ENCODE results near the gene GSE1. TPM values are rescaled to one million over a fixed set of nuclear protein-coding genes. Genes with fewer than 3 reads are reported as not detected.

The GSE1 gene
- total and polyA plus RNA-seq, 8 donors: 84.8 to 148 (median 112) TPM

DNA sequence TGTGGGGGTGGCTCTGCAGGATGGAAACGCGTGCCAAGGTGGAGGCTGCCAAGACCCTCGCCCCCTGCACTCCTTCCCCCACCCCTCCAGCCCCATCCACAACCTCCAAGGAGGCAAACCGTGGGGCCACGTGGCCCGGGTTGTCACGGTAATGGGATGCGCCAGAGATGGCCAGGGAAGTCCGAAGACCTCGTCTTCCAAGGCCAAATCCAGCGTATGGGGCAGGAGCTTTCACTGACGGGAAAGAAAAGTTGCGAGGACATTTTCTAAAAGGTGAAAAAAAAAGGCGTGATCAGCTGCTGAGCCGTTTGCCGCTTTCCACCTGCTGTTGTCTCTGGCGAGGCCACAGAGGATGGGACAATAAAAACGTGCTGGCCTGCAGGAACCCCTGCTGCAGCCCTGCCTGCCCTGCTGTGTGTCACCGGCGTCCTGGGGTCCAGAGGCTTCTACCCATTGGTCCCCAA is 28.3 kb upstream of the GSE1 start:
- Histone ChIP-seq H3K9me3 (no peaks in the 10 kb centered on the region), H3K4me1 (peaks cover 10 to 58% of the 10 kb centered on the region in 2 donors), H3K27ac (no peak overlapping the region), H3K36me3 (no peaks in the 10 kb centered on the region), H3K27me3 (no peaks in the 10 kb centered on the region), H3K4me3 (no peak overlapping the region)
- no peak for DNase-seq
- no peak for ATAC-seq
- TF ChIP-seq, protein P1, sequence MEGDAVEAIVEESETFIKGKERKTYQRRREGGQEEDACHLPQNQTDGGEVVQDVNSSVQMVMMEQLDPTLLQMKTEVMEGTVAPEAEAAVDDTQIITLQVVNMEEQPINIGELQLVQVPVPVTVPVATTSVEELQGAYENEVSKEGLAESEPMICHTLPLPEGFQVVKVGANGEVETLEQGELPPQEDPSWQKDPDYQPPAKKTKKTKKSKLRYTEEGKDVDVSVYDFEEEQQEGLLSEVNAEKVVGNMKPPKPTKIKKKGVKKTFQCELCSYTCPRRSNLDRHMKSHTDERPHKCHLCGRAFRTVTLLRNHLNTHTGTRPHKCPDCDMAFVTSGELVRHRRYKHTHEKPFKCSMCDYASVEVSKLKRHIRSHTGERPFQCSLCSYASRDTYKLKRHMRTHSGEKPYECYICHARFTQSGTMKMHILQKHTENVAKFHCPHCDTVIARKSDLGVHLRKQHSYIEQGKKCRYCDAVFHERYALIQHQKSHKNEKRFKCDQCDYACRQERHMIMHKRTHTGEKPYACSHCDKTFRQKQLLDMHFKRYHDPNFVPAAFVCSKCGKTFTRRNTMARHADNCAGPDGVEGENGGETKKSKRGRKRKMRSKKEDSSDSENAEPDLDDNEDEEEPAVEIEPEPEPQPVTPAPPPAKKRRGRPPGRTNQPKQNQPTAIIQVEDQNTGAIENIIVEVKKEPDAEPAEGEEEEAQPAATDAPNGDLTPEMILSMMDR (IDR thresholded peaks at IDR 0.05): no peak
- intact Hi-C loops (cut with DNase I): no loop called here

DNA sequence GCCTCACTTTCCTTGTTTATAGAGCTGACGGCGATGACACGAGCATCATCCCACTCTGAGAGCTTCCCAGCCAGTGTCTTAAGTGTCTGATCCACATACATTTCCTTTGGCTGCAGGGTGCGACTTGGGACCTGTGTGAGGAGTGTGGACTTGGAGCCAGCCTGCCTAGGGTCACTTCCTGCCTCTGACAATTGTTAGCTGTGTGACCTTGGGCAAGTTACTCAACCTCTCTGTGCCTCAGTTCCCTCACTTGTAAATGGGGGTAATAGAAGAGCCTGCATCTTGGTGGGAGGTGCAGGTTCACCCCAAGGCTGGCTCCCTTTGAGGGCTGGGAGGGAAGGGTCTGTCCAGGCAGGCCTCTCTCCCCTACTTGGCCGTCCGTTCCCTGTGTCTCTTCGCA is 27.4 kb upstream of the GSE1 start:
- TF ChIP-seq, protein P1 (IDR thresholded peaks at IDR 0.05): no peak
- H3K36me3 ChIP-seq: no peaks in the 10 kb centered on the region
- H3K9me3 ChIP-seq: no peaks in the 10 kb centered on the region
- no peak overlapping the region for H3K4me3 ChIP-seq
- no peak overlapping the region for H3K27ac ChIP-seq
- peaks cover 6 to 49% of the 10 kb centered on the region in 2 donors for H3K4me1 ChIP-seq
- intact Hi-C loops (cut with DNase I): no loop called here
- no peak for ATAC-seq
- DNase-seq: no peak
- H3K27me3 ChIP-seq: no peaks in the 10 kb centered on the region

DNA sequence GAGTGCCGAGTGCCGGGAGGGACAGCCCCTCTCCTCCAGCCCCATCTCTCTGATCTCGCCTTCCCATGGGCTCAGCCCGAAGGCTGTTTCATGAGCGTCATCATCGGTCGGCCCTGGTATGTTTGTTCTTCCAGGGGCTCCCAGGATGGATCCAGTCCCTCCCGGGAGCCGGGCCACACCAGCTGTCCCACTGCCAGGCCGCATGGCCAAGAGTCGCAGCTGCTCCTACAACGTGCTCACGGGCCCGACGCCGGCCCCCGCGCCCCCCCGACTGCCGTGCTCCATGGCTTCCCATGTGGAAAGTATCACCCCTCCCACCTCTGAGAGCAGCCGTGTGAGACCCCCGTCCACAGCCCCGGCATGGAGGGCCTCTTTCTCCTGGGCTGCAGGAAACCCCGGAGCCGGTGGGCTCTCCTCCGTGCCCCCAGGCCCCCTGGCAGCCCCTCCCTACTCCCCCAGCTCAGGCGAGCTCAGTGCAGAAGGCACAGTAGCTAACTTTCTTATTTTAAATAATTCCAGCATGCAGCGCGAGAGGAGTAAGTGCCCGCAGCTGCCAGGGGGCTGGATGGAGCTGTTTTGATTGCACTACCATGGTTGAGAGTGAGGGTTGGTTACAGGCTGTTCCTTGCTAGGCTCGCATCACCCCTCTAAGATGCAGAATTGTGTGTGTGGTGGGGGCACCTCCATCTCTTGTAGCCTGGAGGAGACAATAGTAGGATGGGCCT is 26.6 kb upstream of the GSE1 start:
- no peaks in the 10 kb centered on the region for H3K27me3 ChIP-seq
- DNase-seq (peak in 1 of 4 donors; percentile 86), ATAC-seq (peak; percentile 8)
- H3K27ac ChIP-seq: no peak overlapping the region
- TF ChIP-seq, protein P1 (IDR thresholded peaks at IDR 0.05): no peak
- H3K9me3 ChIP-seq: no peaks in the 10 kb centered on the region
- H3K4me1 ChIP-seq: peaks cover 6 to 41% of the 10 kb centered on the region in 2 donors
- intact Hi-C loops (cut with DNase I): no loop called here
- H3K36me3 ChIP-seq: no peaks in the 10 kb centered on the region
- no peak overlapping the region for H3K4me3 ChIP-seq

DNA sequence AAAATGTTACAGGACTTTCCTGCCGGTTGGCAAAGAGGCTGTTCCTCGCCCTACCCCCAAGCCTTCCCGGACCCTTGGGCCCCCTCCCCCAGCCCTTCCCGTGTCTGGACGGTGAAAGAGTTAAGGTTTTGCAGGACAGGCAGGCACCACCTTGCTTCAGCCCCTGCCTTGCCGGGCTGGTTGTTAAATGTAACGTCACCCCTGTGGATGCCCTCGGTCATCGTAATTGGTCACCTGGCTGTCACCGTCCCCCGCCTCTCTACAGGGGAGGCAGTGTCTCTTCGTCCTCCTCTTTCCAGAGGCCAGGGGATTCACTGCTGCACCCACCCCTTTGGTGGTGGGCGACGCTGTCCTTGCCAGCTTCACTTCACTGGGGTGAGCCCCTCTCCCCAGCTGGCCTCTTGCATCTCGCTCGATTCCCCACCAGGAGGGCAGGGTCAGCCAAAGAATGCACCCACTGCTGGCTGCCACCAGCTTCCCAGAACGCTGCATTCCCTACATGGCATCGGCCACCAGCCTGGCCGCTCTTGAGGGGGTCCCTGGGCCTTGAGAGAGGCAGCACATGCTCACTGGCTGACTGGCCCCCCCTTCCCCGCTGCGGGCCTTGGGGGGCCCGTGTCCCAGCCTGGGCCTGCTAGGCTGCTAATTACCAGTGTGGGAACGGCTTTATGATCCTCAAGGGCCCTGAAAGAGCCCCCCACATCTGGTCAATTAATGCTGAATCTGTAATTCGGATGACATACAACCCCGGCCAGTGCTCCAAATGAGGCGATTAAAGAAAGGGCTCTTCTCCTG is 25.2 kb upstream of the GSE1 start:
- no peaks in the 10 kb centered on the region for H3K27me3 ChIP-seq
- H3K4me3 ChIP-seq: no peak overlapping the region
- no peak overlapping the region for H3K27ac ChIP-seq
- no peaks in the 10 kb centered on the region for H3K36me3 ChIP-seq
- TF ChIP-seq, protein P1 (IDR thresholded peaks at IDR 0.05): no peak
- no peak for ATAC-seq
- H3K9me3 ChIP-seq: no peaks in the 10 kb centered on the region
- no peak for DNase-seq
- intact Hi-C loops (cut with DNase I): no loop called here
- H3K4me1 ChIP-seq: peaks cover 5 to 38% of the 10 kb centered on the region in 2 donors

Measured in left lung (tissue), 10 donors.